Jurkat, Clone E6-1 (cell line): Measurements from ENCODE around the gene EFNA2.
"Not testable (repeated sequence)": the region's sequence is repeated elsewhere in the genome, so short reads cannot be mapped to it uniquely, and the experiment has no call there.

Source experiments
- DNase-seq: peaks from one replicate; pipeline ENCODE4 v3.0.0-alpha.2; 2011; ENCODE audit warnings: low read depth, low spot score
- H3K4me3 ChIP-seq: 2 replicates; pipeline ENCODE4 v1.5.1; 2011; ENCODE audit warnings: mild to moderate bottlenecking, low read length, control low read depth, moderate library complexity

EFNA2 gene

DNA sequence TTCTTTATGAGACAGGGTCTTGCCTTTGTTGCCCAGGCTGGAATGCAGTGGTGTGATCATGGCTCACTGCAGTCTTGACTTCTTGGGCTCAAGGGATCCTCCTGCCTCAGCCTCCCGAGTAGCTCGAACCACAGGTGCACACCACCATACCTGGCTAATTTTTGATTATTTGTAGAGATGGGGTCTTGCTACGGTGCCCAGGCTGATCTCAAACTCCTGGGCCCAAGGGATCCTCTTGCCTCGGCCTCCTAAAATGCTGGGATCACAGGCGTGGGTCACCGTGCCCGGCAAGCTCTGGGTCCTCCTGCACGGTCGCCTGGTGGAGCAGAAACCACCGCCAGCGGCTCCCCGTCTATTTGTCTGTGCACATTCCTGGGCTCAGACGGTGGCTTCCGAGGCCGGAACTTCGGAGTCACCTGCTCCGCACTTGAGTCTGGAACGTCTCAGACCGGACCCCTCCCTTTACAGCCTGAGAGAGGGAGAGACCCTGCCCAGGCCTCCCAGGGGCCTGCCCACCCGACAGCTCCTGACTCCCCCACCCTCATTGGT, 22.2 kb downstream of the EFNA2 start:
- H3K4me3 ChIP-seq: no peak overlapping the region
- DNase-seq: no peak

- H3K4me3 ChIP-seq: no peak overlapping the region
- DNase-seq: no peak
Observed at GRCh38 chr19:1308718-1309117, 23.0 kb downstream of the EFNA2 start.

DNA sequence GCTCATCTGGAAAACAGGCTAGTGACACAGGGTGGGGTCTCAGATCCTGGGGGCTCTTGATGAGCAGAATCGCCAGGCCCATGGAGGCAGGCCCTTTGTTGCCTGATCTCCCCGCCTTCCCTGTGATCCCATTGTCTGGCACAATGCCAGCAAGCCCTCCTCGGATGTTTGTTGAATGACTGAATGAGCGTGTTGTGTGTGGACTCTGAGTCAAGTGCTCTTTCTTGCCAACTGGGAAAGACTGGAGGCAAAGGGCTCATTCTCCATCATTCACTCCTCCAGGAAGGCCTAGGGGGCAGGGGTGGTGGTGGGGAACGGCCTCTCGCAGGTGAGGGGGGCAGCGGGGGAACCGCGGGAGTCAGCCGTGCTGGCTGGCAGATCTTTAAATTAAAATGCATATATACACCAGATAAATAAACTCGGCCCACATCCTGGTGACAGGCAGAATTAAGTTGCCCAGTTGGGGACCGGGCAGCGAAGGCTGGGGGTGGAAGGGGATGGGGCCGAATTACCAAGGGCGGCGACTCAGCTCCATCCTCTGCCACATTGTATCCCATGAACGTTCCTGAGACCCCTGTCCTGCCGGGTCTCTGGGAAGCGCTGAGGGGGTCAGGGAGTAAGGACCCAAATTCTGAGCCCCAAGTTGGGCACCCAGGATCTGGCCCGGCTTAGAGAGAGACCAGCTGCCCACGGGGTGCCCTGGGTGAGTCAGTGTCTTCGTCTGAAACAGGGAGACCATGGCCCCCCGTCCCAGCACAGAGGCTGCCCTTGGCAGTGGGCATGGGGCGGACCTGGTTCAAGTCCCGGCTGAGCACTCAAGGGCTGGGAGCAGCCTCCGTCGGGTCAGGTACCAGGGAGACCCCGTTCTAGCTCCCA, 24.5 kb downstream of the EFNA2 start:
- no peak overlapping the region for H3K4me3 ChIP-seq
- DNase-seq: no peak

- DNase-seq: no peak
- no peak overlapping the region for H3K4me3 ChIP-seq
Observed at GRCh38 chr19:1310853-1311180, 25.1 kb downstream of the EFNA2 start.

DNA sequence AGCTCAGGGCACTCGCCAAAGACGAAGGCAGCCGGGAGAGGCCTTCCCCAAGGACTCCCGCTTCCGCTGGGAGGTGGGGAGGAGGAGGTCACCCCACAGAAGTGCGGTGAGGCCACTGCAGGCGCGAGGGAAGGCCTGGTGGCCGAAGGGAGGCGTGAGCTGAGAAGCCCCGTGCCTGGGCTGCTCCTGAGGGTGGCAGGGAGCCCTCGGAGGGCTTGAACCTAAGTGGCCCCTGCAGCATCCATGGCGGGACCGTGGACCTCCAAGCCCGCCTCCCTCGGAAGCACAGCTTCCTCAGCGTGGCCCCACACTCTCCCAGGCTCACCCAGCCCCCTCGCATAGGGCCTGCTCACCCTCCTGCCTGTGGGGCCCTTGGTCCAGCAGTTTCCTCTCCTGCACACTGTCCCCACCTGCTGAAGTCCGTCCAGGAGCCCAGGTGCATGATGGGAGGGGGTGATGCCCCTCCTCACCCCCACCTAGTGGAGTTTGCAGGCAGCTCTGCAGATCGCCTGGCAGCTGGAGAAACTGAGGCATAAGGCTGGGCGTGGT, 25.9 kb downstream of the EFNA2 start:
- H3K4me3 ChIP-seq: no peak overlapping the region
- no peak for DNase-seq

DNA sequence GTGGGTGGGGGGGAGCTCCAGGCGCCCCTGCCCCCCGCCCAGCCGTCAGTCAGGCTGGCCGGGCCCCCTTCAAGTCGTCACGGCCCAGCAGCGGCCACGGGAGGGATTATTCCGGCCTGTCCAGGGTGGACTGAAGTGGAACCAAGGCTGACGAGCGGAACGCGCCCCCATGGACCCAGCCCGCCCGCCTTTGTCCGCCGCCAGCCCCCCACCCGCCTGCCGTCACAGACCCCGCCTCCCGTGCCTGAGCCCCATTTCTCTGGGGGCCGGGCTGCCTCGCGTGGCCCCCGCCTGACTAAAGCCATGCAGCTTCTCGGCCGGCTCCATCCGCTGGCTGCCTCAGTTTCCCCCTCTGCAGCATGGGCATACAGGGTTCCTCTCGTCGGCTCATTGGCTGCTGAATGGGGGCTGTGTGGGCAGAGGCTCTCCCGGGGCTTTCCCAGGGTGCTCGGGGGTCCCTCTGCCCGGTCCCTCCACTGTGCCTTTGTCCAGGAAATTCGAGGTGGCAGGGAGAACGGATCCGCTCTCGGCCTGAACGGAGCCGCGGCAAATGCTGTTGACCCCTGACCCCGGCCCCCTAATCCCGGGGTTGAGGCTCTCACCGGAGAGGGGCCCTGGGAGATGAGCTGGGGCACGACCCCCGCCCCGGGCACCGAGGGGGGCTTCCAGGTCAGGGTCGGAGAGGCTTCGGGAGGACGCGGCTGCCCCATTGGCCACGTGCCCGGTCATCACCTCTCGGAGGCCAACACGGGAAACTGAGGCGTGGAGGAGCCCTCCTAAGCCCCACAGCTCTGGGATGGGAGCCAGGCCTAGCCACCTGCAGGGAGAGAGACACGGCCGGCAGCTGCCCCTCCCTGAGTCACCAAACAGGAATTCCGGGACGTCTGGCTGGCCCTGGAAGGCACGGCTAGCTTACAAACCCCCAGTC, 27.4 kb downstream of the EFNA2 start:
- no peak for DNase-seq
- no peak overlapping the region for H3K4me3 ChIP-seq

DNA sequence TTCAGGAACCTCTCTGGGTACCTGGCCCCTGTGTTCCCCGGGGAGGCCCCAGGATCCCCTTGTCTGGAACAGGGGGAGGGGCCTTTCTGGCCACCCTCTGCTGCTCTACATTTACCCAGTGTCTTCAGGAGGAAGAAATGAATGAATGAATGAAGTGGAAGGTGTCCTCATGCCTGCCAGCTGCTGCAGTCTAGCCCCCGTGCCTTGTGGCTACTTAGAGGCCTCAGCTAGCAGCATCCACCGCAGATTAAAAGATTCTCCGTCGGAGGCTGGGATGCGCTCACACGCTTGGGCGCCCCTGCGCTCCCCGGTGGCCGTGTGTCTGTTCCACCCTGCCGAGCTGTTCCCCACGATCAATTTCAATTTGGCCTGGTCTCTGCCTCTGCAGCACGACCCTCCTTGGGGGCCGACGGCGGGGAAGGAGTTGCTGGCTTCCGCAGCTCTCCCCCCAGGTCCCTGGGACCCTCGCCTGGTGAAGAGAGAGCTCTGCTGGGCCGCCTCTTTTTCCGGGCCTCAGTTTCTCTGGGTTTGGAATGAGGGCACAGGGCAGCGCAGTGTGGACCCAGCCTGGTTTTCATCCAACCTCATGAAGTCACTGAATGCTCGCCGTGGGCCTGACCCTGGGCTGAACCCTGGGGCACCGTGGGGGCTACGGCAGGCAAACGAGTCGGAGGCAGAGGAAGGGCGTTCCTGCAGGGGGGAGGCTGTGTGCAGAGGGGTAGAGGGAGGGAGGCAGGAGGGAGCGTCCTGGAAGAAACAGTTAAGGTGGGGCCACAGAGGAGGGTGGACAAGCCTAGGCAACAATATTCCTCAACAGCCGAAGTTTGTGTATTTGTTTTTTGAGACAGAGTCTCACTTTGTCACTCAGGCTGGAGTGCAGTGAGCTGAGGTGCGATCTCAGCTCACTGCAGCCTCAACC, 28.3 kb downstream of the EFNA2 start:
- DNase-seq: no peak
- no peak overlapping the region for H3K4me3 ChIP-seq

DNA sequence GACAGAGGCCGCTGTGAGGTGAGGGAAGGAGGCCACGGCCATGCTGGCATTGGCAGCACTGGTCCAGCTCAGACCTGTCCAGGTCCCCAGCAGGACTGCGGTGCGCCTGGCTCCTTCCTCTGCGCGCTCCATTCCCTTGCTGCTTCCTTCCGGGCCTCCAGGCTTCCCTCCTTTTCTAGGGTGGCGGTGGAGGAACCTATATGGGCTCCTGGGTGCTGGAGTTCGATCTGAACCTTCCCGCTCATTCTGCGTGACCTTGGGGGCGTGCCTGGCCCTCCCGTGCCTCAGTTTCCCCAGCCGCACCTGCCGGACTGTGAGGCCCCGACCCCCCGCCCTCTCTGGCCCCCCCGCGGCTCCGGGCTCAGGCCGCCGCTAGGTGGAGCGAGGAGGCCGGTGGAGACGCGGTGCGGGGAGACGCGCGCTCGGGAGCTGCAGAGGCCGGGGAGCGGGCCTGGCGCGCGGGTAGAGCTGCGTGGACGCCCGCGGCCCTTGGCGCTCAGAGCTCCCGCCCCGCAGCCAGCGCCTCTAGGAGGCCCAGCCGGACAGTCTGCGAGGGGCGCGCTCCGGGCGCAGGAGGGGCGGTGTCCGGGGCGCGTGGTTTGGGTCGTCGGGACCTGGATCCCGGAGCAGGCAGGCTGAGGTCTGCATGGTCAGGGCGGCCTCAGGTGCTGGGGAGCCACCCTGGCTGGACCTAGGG, 29.9 kb downstream of the EFNA2 start:
- no peak for DNase-seq
- no peak overlapping the region for H3K4me3 ChIP-seq

- H3K4me3 ChIP-seq: no peak overlapping the region
- no peak for DNase-seq
Observed at GRCh38 chr19:1316466-1316865, 30.8 kb downstream of the EFNA2 start.

- DNase-seq: no peak
- H3K4me3 ChIP-seq: no peak overlapping the region
Observed at GRCh38 chr19:1317274-1318003, 31.8 kb downstream of the EFNA2 start.

DNA sequence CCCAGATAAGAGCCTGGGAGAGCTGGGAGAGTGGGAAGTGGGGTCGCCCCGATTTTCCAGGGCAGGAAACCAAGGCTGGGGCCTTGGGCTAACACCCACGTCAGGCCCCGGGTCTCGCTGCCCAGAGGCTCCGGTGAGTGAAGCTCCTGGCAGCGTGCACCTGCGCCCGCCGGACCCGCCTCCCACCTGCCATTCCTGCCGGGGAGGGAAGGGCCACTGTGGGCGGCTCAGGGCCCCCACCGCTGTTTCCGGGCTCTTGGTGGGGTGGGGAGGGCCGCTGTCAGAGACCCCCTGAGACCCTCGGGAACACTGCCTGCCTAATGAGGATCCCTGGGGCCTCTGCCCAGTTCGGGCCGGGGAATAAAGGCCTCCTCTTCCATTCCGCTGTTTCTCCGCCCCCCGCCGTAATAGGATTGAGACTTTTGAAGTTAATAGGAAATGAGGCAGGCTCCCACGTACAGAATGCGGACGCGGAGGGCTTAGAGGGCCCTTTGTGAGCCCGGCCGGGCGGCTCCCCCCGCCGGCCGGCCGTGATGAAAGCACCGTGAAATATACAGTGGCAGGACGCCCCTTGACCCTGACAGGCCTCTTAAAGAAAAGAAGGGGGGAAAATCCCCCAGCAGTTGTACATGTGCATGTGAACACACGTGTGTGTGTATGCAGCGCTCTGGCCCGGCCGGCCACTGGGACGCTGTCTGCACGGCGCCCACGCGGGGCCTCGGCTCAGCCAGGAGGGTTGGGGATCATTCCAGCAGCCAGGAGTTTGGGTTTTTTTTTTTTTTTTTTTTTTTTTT, 33.2 kb downstream of the EFNA2 start:
- no peak overlapping the region for H3K4me3 ChIP-seq
- DNase-seq: no peak

GRCh38 chr19:1320282-1320650, 34.6 kb downstream of the EFNA2 start:
- not testable (repeated sequence) for DNase-seq, H3K4me3 ChIP-seq

DNA sequence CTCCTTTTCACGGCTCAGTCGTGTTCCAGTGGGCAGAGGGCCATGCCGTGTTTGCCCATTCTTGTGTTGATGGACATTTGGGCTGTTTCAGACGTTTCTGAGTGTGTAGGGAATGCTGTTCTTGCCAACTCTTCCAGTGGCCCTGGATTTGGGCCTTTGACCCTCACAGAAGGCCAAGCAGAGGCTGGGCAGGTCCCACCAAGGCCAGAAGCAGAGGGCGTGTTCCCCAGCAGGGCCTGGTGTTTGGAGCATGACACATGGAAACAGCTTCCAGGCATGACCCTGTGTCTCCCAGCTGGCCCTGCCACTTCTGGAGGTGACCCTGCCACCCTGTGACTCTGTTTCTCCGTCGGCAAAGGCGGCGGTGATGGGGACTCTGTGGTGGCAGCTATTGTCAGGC, 35.9 kb downstream of the EFNA2 start:
- H3K4me3 ChIP-seq: no peak overlapping the region
- DNase-seq: no peak

DNA sequence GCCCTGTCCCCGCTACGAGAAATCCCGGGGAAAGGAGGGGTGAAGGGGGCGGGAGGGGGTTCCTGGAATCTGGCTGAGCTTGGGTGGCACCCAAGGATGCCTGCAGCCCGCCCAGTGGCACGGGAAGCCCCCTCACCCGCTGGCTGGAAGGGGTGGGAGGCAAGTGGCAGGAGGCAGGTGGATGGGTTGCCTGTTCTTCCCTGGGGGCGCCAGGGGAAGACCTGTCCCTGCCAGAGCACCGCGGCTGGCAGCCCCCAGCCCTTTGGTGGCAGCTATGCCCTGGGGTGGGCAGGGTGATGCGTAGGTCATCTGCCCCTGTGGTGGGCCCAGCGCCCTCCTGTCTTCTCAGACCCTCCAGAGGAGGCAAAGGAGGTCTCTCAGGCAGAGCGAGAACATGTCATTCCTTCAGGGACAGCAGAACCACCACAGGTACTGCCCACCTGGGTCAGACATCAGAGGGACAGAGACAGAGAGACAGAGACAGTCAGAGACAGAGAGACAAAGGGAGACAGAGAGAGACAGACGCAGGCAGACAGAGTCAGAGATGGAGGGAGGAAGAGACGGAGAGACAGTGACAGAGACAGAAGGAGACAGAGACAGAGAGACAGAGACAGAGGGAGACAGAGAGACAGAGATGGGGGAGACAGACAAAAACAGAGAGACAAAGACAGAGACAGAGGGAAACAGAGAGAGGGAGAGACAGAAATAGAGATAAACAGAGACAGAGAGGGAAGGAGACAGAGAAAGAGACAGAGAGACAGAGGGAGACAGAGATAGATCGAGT, 36.7 kb downstream of the EFNA2 start:
- H3K4me3 ChIP-seq: no peak overlapping the region
- no peak for DNase-seq

- no peak for DNase-seq
- H3K4me3 ChIP-seq: no peak overlapping the region
Observed at GRCh38 chr19:1324249-1324805, 38.7 kb downstream of the EFNA2 start.
